Panc1 (cell line): ENCODE data around the gene TMC8. TPM values are rescaled to one million over a fixed set of nuclear protein-coding genes. Genes with fewer than 3 reads are reported as not detected.

Source experiments
- ATAC-seq: fragments of 200-7000 bp; cut with Tn5 transposase; 2 replicates; pipeline ENCODE4 v1.9.1; 2020; ENCODE audit warnings: mild to moderate bottlenecking, moderate library complexity
- BruUV-seq: library from RNA; stranded (reverse); fragments of 400-500 nt; replicated peaks from 2 replicates; lab custom pipeline; 2021; lab: Mats Ljungman, UMichigan
- CTCF ChIA-PET: fragments of 300-600 bp; sonication (Branson Sonifier 250); formaldehyde crosslinking; loops from one replicate; lab custom pipeline; 2022; ENCODE audit warnings: antibody characterized with exemption; lab: Charles Lee
- POLR2A ChIA-PET: fragments of 300-600 bp; sonication (Branson Sonifier 250); formaldehyde crosslinking; loops from one replicate; lab custom pipeline; 2022; ENCODE audit warnings: antibody characterized with exemption; lab: Charles Lee
- DNase-seq: peaks from one replicate; pipeline ENCODE4 v3.0.0-alpha.2; 2010; ENCODE audit warnings: low read depth, low spot score
- H3K27ac ChIP-seq: 2 replicates; pipeline ENCODE4 v1.5.1; 2011; ENCODE audit warnings: mild to moderate bottlenecking, low read length, inconsistent platforms
- H3K27me3 ChIP-seq: fragments of 200-500 bp; sonication (Bioruptor generic); 2 replicates; pipeline ENCODE4 v1.6.0; 2014; ENCODE audit warnings: low read length, inconsistent platforms; ENCODE audit not compliant: control insufficient read depth, insufficient read depth
- H3K36me3 ChIP-seq: fragments of 200-500 bp; sonication (Bioruptor generic); 2 replicates; pipeline ENCODE4 v1.5.1; 2014; ENCODE audit warnings: inconsistent platforms, mild to moderate bottlenecking, low read length, moderate library complexity; ENCODE audit not compliant: control insufficient read depth, insufficient read depth
- H3K4me1 ChIP-seq: 2 replicates; pipeline ENCODE4 v1.5.1; 2011; ENCODE audit warnings: inconsistent platforms, mild to moderate bottlenecking, low read length, moderate library complexity; ENCODE audit not compliant: control insufficient read depth, insufficient read depth
- H3K4me3 ChIP-seq, 2 experiments: 2 replicates each; pipeline ENCODE4 v1.5.1; 2011 to 2012; ENCODE audit warnings: low read depth in 2 of 2, low read length in 2 of 2, mild to moderate bottlenecking in 2 of 2, inconsistent platforms in 1 of 2, moderate library complexity in 1 of 2
- H3K9me3 ChIP-seq: fragments of 200-500 bp; sonication (Bioruptor generic); 2 replicates; pipeline ENCODE4 v1.5.1; 2014; ENCODE audit warnings: low read depth, mild to moderate bottlenecking, inconsistent platforms, low read length, moderate library complexity; ENCODE audit not compliant: control insufficient read depth, insufficient read depth
- CTCF ChIP-seq: fragments of 450-650 bp; IDR thresholded peaks from 2 replicates; pipeline ENCODE4 v1.5.1; 2017; ENCODE audit warnings: mild to moderate bottlenecking
- POLR2AphosphoS5 ChIP-seq: IDR thresholded peaks from 2 replicates; pipeline ENCODE4 v1.6.1; 2012; ENCODE audit warnings: mild to moderate bottlenecking, low read depth, low read length, moderate library complexity
- SIN3A ChIP-seq: IDR thresholded peaks from 2 replicates; pipeline ENCODE4 v1.6.1; 2012; ENCODE audit warnings: low read depth, mild to moderate bottlenecking, low read length, moderate library complexity, borderline replicate concordance; ENCODE audit not compliant: insufficient read depth
- TCF7L2 ChIP-seq: IDR thresholded peaks from 2 replicates; pipeline ENCODE4 v1.6.1; 2011; ENCODE audit warnings: mild to moderate bottlenecking, low read depth, low read length, inconsistent platforms
- in situ Hi-C: cut with HindIII; loops from 2 replicates; pipeline ENCODE4 v1.10.0; 2016; ENCODE audit warnings: low sequenced_read_pairs, low pct_unique_long_range_greater_than_20kb
- intact Hi-C: fragments of 100-400 bp; cut with micrococcal nuclease; formaldehyde crosslinking; loops from one replicate; pipeline ENCODE4 v1.10.0; 2022; ENCODE audit not compliant: unreplicated experiment
- total RNA-seq: library from RNA; stranded (reverse); gene quantifications from one replicate; pipeline ENCODE4 v1.2.1, GENCODE V29; 2021; ENCODE audit not compliant: unreplicated experiment

TMC8 gene
- total RNA-seq, 1 experiment from 2014 or later: 1.4 TPM

GRCh38 chr17:78166416-78166815 is 35.8 kb downstream of the TMC8 start:
- intact Hi-C loops (no loop called here), in situ Hi-C loops (no loop called here)
- BruUV-seq: no TSS peak
- TF ChIP-seq SIN3A (no peak), TCF7L2 (no peak), CTCF (no peak)
- no peak for ATAC-seq
- peaks cover 15% of the 10 kb centered on the region for H3K4me1 ChIP-seq
- no peak overlapping the region for H3K4me3 ChIP-seq
- ChIA-PET POLR2A (no interaction called here), CTCF (no interaction called here)
- no peaks in the 10 kb centered on the region for H3K27me3 ChIP-seq
- no peaks in the 10 kb centered on the region for H3K9me3 ChIP-seq
- DNase-seq: no peak
- H3K36me3 ChIP-seq: no peaks in the 10 kb centered on the region; the same call in 1 of the 2 replicates
- no peak overlapping the region for H3K27ac ChIP-seq

GRCh38 chr17:78168242-78168902 is 37.8 kb downstream of the TMC8 start, which contains the start of gene SYNGR2:
Gene SYNGR2, plus strand, starts transcription at chr17:78168581. Its CDS starts 36 bp downstream, at chr17:78168617.
- intact Hi-C loops: no loop called here
- in situ Hi-C loops: no loop called here
- peak; percentile 82 for ATAC-seq
- TF ChIP-seq TCF7L2 (no peak), SIN3A (peak; percentile 62; the same call in 1 of the 2 replicates), POLR2AphosphoS5 (peak; percentile 53; the same call in 1 of the 2 replicates)
- DNase-seq: no peak
- H3K4me3 ChIP-seq: peak within 1 kb of the TSS; percentile 48 to 69
- peak within 1 kb of the TSS; percentile 69 for H3K27ac ChIP-seq
- ChIA-PET POLR2A (no interaction called here), CTCF (interaction anchor here (0.6 kb wide), 1 partner anchor 246 kb away, joined by 5 read pairs; no protein-coding TSS in a partner anchor)
- H3K36me3 ChIP-seq: no peaks in the 10 kb centered on the region; the same call in 1 of the 2 replicates
- H3K9me3 ChIP-seq: no peaks in the 10 kb centered on the region
- BruUV-seq: no TSS peak
- no peaks in the 10 kb centered on the region for H3K27me3 ChIP-seq
- H3K4me1 ChIP-seq: peaks cover 32% of the 10 kb centered on the region

GRCh38 chr17:78168903-78169793 is 38.6 kb downstream of the TMC8 start:
- Histone ChIP-seq H3K36me3 (no peaks in the 10 kb centered on the region; the same call in 1 of the 2 replicates), H3K27me3 (no peaks in the 10 kb centered on the region), H3K27ac (peak overlapping the region; percentile 69), H3K9me3 (no peaks in the 10 kb centered on the region), H3K4me1 (peaks cover 36% of the 10 kb centered on the region), H3K4me3 (peak overlapping the region; percentile 48 to 69)
- intact Hi-C loops: no loop called here
- POLR2A ChIA-PET: interaction anchor here (0.6 to 1.2 kb wide), 3 partner anchors 20 to 261 kb away, joined by 3 to 7 read pairs (median 4); no protein-coding TSS in a partner anchor
- DNase-seq (no peak), ATAC-seq (peak; percentile 72)
- TF ChIP-seq POLR2AphosphoS5: peak; percentile 23
- no peak for TF ChIP-seq TCF7L2
- in situ Hi-C loops: no loop called here
- CTCF ChIA-PET: interaction anchor here (0.6 to 1.5 kb wide), 5 partner anchors 29 to 246 kb away, joined by 4 to 5 read pairs (median 4); no protein-coding TSS in a partner anchor
- BruUV-seq: no TSS peak
